IPS DF 4.7 (cell line): ENCODE results near the gene FAM107B.
"Not testable (repeated sequence)": the region's sequence is repeated elsewhere in the genome, so short reads cannot be mapped to it uniquely, and the experiment has no call there.

Experiments
- DNase-seq: peaks from one replicate; pipeline ENCODE4 v3.0.0-alpha.2; 2013; ENCODE audit warnings: low spot score; ENCODE audit errors: extremely low read depth

Gene FAM107B

GRCh38 chr10:14737808-14738545, 36.7 kb downstream of the FAM107B start:
- no peak for DNase-seq

- no peak for DNase-seq
Measured at GRCh38 chr10:14736600-14737081, 38.1 kb downstream of the FAM107B start.

- DNase-seq: no peak
Measured at GRCh38 chr10:14736043-14736442, 38.7 kb downstream of the FAM107B start.

- no peak for DNase-seq
Measured at GRCh38 chr10:14731875-14732512, 42.7 kb downstream of the FAM107B start.

GRCh38 chr10:14728346-14728745, 46.4 kb downstream of the FAM107B start:
- DNase-seq: no peak

GRCh38 chr10:14727924-14728323, 46.8 kb downstream of the FAM107B start:
- no peak for DNase-seq

- DNase-seq: no peak
Measured at GRCh38 chr10:14727465-14727864, 47.2 kb downstream of the FAM107B start.

- no peak for DNase-seq
Measured at GRCh38 chr10:14724931-14725330, 49.8 kb downstream of the FAM107B start.

- no peak for DNase-seq
Measured at GRCh38 chr10:14723052-14723689, 51.5 kb downstream of the FAM107B start.

GRCh38 chr10:14717552-14717951, 57.1 kb downstream of the FAM107B start:
- DNase-seq: no peak

- DNase-seq: no peak
Measured at GRCh38 chr10:14712991-14713424, 61.7 kb downstream of the FAM107B start.

GRCh38 chr10:14709344-14709743, 65.4 kb downstream of the FAM107B start:
- not testable (repeated sequence) for DNase-seq

- DNase-seq: no peak
Measured at GRCh38 chr10:14707481-14707880, 67.2 kb downstream of the FAM107B start.

GRCh38 chr10:14705548-14706230, 69.0 kb downstream of the FAM107B start:
- DNase-seq: no peak

GRCh38 chr10:14703631-14704001, 71.1 kb downstream of the FAM107B start:
- no peak for DNase-seq

GRCh38 chr10:14701466-14701865, 73.2 kb downstream of the FAM107B start:
- no peak for DNase-seq

- DNase-seq: no peak
Measured at GRCh38 chr10:14700546-14700945, 74.2 kb downstream of the FAM107B start.

- DNase-seq: no peak
Measured at GRCh38 chr10:14699482-14699881, 75.2 kb downstream of the FAM107B start.

- no peak for DNase-seq
Measured at GRCh38 chr10:14698829-14699170, 75.9 kb downstream of the FAM107B start.

- no peak for DNase-seq
Measured at GRCh38 chr10:14698111-14698828, 76.4 kb downstream of the FAM107B start.

- no peak for DNase-seq
Measured at GRCh38 chr10:14697281-14697680, 77.4 kb downstream of the FAM107B start.
